T-helper 1 cell treated with Interleukin-12 subunit alpha and Interleukin-12 subunit beta and Interleukin-4 antibody, amounts not matched to agents 30 ng/mL and 1 ng/mL, for 36 hours (primary cell): ENCODE measurements around the gene DEFB123. TPM values are rescaled to one million over a fixed set of nuclear protein-coding genes. Genes with fewer than 3 reads are reported as not detected.

Source experiments
- intact Hi-C: fragments of 100-400 bp; cut with micrococcal nuclease; formaldehyde crosslinking; loops from one replicate; pipeline ENCODE4 v1.15.1; 2024
- total RNA-seq: library from RNA; stranded (reverse); gene quantifications from 2 replicates; pipeline ENCODE4 v1.2.3, GENCODE V29; 2022

DEFB123 gene
- total RNA-seq, 1 donor from 2014 or later: not detected

DNA sequence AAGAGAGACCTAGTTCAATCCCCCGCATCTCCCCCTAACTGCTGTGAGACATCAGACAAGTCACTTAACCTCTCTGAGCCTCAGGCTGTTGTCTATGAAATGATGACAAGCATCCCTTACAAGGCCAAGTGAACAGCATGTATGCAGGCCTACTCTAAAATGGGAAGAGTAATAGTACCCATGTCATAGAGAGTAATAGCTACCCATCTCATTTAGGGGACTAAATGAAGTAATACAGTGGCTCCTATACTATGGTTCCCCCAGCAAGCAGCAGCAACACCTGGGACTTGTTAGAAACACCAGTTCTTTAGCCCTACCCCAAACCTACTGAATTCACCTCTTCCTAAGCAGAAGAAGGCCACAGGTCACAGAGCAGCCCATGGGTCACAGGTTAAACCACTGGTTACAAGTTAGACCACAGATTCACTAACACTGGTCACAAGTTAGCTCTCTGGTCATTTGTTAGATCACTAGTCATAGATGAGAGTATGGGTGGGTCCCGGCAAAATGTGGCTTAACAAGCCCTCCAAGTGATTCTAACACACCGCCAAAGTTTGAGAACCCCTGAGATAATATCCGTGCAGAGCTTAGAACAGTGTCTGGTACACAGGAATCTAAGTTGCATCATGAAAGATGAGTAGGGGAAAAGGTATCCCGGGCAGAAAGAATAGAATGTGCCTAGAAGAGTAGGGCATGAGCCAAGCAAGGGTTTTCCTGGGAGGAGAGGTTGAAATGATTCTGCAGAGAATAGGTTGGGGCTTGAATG lies 33.1 kb downstream of the DEFB123 start:
- intact Hi-C loops: no loop called here

DNA sequence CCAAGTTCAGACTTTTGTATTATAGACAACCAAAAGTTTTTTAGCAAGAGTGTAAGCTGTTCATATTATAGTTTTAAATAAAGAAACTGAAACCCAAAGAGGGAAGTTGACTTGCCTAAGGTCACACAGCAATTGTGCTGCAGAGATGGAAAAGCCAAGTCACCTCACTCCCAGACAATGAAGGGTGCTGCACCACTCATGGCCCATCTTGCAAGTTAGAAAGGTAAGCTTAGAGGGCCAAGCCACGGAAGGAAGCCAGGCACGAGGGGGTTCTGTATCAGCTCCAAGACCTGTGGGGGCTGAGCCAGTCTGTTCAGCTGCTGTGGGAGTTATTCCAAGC lies 33.6 kb downstream of the DEFB123 start:
- intact Hi-C loops: no loop called here

DNA sequence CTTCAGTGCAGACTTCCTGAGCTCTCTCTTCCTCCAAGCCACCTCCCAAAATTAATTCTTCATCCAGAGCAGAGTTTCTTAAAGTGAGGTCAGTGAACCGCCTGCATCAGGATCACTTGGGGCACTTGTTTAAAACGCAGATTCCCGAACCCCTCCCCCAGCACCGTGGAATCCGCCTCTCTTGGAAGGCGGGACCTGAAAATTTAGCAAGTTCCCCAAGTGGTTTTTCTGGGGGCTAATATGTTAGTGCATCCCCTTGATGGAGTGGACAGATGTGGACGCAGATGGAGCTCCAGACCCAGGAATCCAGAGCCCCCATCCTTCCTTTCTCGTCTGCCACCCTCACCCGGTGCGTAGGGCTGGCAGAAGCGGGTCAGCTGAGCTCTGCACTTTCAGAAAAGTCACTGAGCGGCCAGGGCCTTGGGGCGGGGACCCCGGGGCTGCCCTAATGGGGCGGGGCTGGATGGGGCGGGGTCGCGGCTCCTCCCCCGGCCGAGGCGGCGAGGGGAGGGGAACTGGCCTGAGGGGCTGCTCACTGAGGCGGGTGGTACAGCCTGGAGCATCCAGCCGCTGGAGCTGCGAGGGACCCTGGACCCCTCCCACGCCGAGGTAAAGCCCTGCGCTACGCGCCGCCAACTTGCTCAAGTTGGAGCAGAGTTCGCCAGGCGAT lies 34.5 kb downstream of the DEFB123 start, which contains the start of the genes DEFB124 and REM1:
DEFB124 (minus strand) TSS at position 370 of the 670 bp plus-strand sequence. CDS start 2,114 bp downstream, outside the sequence.
REM1 (plus strand) TSS at position 531 of the 670 bp plus-strand sequence. CDS start 1,158 bp downstream, outside the sequence.
- intact Hi-C loops: no loop called here

DNA sequence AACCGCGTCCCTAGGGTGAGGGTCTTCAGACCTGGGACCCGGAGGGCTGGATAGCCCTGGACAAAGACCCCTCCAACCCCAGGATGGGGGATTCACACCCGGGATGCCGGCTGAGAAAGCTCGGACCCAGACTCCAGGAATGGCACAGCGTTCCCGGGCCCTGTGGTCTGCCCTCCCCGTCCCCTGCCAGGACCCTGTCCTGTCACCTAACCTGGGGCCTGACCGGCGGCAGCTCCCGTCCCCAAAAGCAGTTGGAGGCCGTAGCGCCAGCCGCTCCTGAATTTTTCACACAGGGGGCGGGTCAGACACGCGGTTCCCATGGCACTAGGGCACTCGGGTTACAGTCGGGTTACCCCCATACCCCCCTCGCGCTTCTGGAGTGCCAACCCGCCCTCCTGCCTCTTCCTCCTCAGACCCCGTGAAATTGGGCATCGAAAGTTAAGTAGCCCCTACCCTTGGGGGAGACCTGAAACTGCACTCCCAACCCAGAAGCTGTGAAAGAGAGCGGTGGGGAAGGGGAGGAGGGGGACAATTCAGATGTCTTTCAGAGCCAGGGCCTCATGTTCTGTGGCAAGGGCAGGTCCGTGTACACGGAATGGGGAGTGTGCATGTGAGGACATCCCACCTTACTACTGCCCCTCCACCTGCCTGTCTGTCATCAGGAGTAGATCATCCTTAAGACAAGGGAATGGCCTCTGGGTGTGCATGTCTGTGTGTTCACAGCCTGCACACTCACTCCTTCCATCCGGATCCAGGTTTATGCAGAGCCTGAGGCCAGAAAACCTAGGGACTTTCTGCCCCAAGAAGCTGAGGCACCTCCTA lies 35.3 kb downstream of the DEFB123 start:
- intact Hi-C loops: no loop called here

DNA sequence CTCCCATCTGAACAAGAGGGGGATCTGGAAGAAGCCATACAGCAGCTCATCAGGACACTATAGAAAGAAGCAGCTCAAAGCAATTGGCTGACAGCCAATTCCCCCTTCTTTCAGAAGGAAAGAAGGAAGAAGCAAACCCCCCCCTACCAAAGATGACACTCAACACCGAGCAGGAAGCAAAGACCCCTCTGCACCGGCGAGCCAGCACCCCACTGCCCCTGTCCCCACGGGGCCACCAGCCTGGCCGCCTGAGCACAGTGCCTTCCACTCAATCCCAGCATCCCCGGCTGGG lies 35.8 kb downstream of the DEFB123 start:
- intact Hi-C loops: no loop called here

DNA sequence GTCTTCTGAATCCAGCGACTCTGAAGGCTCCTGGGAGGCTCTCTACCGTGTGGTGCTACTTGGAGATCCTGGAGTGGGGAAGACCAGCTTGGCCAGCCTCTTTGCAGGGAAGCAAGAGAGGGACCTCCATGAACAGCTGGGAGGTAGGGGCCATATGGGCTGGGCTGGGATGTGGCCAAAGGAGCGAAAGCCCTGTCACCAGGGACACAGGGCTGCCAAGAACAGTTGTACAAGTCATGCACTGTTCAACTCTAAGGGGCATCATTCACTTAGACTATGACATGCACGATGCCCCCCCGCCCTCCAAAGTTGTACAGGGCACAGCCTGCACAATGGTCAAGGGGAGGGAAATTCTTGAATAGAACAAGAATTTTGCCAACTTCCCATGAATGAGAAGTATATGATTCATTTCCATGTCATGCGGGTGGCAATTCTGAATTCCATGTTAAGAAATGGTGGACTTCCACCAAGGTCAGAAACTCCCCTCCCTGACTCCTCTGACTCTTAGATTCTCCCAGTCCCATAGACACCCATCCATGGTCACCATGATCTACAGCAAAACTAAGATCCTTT lies 36.3 kb downstream of the DEFB123 start:
- intact Hi-C loops: no loop called here

DNA sequence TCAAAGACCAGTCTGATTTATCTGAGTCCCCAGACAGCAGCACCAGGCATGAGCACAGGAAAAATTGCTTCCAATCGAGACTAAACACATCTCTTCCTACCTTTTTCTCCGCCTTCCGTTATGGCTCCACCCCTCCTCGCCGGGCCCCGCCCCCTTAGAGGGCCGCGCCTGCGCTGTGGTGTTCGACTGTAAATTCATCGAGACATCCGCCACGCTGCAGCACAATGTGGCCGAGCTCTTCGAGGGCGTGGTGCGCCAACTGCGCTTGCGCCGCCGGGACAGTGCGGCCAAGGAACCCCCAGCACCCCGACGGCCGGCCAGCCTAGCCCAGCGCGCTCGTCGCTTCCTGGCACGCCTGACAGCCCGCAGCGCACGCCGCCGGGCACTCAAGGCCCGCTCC lies 43.6 kb downstream of the DEFB123 start:
- intact Hi-C loops: no loop called here

DNA sequence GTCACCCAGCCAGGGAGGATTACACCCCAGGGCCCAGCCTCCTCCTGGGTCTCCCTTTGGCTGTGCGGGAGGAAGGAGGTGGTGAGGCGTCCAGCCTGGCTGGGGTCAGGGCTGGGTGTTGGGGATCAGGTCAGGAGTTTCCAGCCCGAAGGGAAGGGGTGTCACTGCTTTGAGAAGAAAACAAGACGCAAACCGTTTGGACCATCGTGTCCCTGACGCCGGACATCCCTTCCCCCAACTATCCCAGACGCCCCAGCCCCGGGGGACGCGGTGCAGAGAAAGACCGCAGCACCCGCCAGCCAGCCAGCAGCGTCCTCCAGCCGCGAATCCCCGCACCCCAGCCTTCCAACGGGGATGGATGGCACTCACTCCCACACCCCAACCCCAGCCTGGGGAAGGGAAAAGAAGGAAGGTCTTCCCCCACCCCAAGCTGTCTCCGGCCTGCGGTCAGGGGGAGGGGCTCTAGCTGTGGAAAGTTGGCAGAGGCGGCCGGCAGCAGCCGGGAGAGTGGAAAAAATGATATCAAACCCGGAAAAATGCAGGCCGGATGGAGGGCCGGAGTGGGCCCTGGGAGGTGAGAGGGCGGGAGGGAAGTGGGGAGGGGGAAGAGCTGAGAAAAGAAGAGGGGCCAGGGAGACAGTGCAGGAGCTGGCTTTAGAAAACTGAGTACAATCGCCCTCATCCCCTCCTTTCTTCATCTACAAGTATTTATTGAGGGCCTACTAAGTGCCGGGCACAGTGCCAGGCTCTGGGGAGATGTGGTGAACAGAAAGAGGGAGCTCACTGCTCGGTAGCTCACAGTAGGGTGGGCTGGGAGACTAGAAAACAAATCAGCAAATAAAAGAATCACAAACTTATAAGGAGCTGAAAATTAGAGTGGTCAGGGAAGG lies 45.3 kb downstream of the DEFB123 start:
- intact Hi-C loops: no loop called here

DNA sequence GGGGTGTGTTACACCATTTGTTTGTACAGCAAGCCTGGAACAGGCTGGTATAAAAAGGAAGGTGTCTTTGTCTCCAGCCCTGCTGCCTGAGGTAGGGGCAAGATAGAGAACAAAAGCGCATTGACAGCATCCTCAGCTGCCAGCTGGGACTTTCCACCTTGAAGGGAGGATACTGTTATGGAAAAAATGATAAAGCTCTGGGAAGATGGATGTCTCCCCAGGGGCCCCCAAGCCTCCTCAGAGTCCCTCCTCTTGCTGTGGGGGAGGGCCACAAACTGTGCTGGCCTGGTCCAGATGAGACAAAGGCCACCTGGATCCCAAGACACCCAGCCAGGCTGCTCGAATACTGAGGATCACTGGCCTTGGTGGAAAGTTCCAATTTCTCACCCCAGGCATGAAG lies 47.7 kb downstream of the DEFB123 start:
- intact Hi-C loops: no loop called here

DNA sequence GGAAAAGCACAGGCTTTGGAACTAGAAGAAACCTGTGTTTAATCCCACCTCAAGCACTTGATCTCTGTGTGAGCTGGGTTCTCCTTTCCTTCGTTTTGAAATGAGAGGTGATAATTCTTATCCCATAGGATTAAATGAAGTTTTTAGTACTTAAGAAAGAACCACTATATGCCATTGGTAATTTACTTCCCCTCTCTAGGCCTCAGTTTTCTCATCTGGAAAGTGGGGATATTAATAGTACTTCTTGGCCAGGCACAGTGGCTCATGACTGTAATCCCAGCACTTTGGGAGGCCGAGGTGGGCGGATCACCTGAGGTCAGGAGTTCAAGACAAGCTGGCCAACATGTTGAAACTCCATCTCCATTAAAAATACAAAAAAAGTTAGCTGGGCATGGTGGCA lies 48.7 kb downstream of the DEFB123 start:
- intact Hi-C loops: no loop called here

DNA sequence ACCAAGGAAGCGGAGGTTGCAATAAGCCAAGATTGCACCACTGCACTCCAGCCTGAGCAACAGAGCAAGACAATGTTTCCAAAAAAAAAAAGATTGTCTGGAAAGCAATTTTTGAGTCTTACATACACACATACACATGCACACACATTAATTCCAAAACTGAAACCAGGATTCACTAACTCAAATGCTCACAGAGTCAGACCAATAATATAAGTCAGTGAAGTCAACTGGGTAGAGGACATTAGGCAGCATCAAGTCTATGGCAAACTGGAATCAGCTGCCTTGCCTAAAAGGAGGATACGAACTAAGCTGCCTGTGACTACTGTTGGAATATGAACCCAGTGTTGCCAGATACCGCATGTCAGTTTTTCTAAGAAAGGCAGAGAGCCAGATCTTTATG lies 50.3 kb downstream of the DEFB123 start:
- intact Hi-C loops: no loop called here

DNA sequence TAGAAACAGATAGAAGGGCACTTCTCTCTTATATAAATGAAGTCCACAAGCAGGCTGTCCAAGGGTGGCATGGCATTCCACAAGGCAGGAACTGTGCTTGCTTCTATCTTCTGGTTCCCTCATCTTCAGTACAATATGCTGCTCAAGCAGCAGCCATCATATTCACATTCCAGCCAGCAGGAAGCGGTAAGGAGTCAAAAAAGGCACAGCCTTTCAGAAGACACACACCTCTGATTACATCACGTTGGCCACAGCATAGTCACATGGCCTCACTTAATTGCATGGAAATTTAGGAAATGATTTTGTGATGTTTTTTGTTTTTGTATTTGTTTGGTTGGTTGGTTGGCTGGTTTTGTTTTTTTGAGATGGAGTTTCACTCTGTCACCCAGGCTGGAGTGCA lies 53.7 kb downstream of the DEFB123 start:
- intact Hi-C loops: no loop called here

DNA sequence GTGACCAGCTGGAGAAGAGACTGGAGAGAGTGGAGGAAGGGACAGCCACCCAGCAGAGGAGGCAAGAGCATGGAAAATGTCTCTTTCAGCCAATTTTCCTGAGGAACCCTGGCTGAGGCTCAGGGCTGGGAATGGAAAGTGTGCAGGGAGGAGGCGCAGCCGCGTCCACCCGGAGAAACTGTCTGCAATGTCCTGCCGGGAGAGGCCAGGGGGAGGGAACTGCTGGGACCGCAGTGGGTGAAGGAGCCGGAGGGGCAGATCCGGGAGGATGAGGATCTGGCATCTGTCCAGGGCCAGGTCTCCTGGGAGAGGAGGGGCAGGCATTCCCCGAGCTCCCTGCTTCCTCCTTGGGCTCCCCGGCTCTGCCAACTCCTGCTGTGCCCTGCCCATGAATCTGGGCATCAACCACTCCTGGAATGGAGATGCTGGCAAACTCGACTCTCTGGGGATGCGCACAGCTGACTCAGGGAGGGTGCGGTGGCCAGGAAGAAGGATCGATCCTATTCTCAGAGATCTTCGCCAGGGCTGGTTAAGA lies 56.4 kb downstream of the DEFB123 start:
- intact Hi-C loops: no loop called here

DNA sequence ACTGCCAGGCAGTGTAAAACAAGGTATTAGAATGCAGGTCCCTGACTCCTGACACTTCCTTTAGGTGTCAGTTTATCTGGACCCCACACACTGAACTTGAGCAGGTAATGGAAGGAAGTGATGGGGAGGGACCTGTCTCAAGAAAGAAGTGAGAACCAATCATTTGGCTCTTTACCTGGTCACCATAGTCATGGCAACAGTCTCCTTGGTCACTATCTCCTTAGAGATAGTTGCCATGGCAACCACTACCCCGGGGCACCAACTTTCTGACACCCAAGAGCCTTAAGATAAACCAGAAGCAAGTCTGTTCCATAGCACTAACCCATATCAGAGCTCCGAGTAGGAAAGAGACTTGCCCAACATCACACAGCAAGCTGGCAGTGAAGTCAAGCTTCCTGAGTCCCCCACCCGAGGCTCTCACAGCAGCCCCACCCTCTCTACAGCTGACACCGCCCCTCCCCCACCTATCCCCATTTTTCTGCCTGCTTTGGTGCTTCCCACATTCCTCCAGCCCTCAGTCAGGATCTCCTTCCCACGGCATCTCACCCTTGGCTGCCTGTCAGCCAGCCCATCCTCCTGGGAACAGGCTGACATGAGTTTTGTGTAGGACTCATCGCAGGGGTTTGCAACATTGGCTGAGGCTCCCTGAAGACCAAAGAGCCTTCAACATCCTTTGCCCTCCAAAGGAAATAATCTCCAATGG lies 57.6 kb downstream of the DEFB123 start:
- intact Hi-C loops: no loop called here

Other genes starting within 250 kb of the DEFB123 start
- gene DEFB115, start 183.0 kb upstream of the DEFB123 start, total RNA-seq: not detected in 2 replicates
- gene DEFB116, start 132.0 kb upstream of the DEFB123 start, total RNA-seq: not detected in 2 replicates
- gene DEFB118, start 72.0 kb upstream of the DEFB123 start, total RNA-seq: not detected in 2 replicates
- not detected in 2 replicates for gene DEFB119, start 50.0 kb upstream of the DEFB123 start, total RNA-seq
- not detected in 2 replicates for gene DEFB121, start 34.4 kb upstream of the DEFB123 start, total RNA-seq
- not detected in 2 replicates for gene DEFB124, start 34.5 kb downstream of the DEFB123 start, total RNA-seq
- gene REM1, start 34.7 kb downstream of the DEFB123 start, total RNA-seq: not detected in 2 replicates
- gene HM13, start 73.8 kb downstream of the DEFB123 start, total RNA-seq: 203 and 223 TPM in 2 replicates
- gene ID1, start 164.7 kb downstream of the DEFB123 start, total RNA-seq: 0.64 and 0.80 TPM in 2 replicates
- gene COX4I2, start 197.3 kb downstream of the DEFB123 start, total RNA-seq: not detected in 2 replicates